Measurements from ENCODE around the gene TEFM. TPM values are rescaled to one million over a fixed set of nuclear protein-coding genes. Genes with fewer than 3 reads are reported as not detected.
"Not testable (repeated sequence)": the region's sequence is repeated elsewhere in the genome, so short reads cannot be mapped to it uniquely, and the experiment has no call there.

Gene TEFM
- polyA plus RNA-seq, 1 of the 3 experiments (the other 2 are of a cell fraction): 4.4 TPM

- Histone ChIP-seq H3K9me2 (no peaks in the 10 kb centered on the region), H2AFZ (ENCODE audit: low read depth) (no peak overlapping the region), H3K9me3 (no peaks in the 10 kb centered on the region), H3K4me3 (ENCODE audit: low read depth in 2 of 2, low read length in 1 of 2) (no peak overlapping the region), H4K20me1 (ENCODE audit: insufficient read depth) (no peaks in the 10 kb centered on the region), H3K79me2 (ENCODE audit: insufficient read depth) (no peaks in the 10 kb centered on the region), H3F3A (replicated peaks; ENCODE audit: insufficient read depth) (no peaks in the 10 kb centered on the region), H3K4me1 (ENCODE audit: control insufficient read depth in 1 of 2, insufficient read depth in 2 of 2, low read depth in 1 of 2, low read length in 1 of 2) (no peaks in the 10 kb centered on the region), H3K4me2 (no peak overlapping the region), H3K36me3 (replicated peaks in 1 of 2; ENCODE audit: control insufficient read depth in 1 of 2, insufficient read depth in 2 of 2, low read length in 1 of 2) (no peaks in the 10 kb centered on the region), H3K27ac (ENCODE audit: low read depth in 2 of 2, low read length in 1 of 2) (no peak overlapping the region), H3K9ac (no peak overlapping the region), H3K27me3 (ENCODE audit: insufficient read depth) (no peaks in the 10 kb centered on the region)
- POLR2A ChIA-PET: interaction anchor here (2.0 kb wide), 1 partner anchor 7 kb away, joined by 4 read pairs; the partner anchor contains the start of gene TEFM
- CTCF ChIA-PET: no interaction called here
- TF ChIP-seq PBX3 (IDR thresholded peaks at IDR 0.05) (no peak), FOXJ3 (CRISPR knock-in tag; IDR thresholded peaks at IDR 0.05) (no peak), FOSL2 (IDR thresholded peaks at IDR 0.05; ENCODE audit: borderline replicate concordance, low read depth) (no peak), MEF2A (IDR thresholded peaks at IDR 0.05; ENCODE audit: borderline replicate concordance, low read depth) (no peak), GABPA (IDR thresholded peaks at IDR 0.05; ENCODE audit: low read depth) (no peak), ZBTB33 (IDR thresholded peaks at IDR 0.05; ENCODE audit: borderline replicate concordance, low read depth) (no peak), JUND (IDR thresholded peaks at IDR 0.05) (no peak), MXI1 (IDR thresholded peaks at IDR 0.05; ENCODE audit: low read depth, low read length) (no peak), RAD21 (IDR thresholded peaks at IDR 0.05; ENCODE audit: low read length) (no peak), CHD2 (IDR thresholded peaks at IDR 0.05; ENCODE audit: low read length, partially characterized antibody) (no peak), SMC3 (IDR thresholded peaks at IDR 0.05; ENCODE audit: low read depth, low read length) (no peak), USF1 (IDR thresholded peaks at IDR 0.05; ENCODE audit: borderline replicate concordance, low read depth) (no peak)
- no peak for DNase-seq
These were observed 7.9 kb upstream of the TEFM start for GRCh38 chr17:30913955-30914354.

- H3K4me2 ChIP-seq; DNase-seq; POLR2A ChIA-PET; H2AFZ ChIP-seq (ENCODE audit: low read depth); H3F3A ChIP-seq (replicated peaks; ENCODE audit: insufficient read depth); H3K4me3 ChIP-seq (ENCODE audit: low read depth in 2 of 2, low read length in 1 of 2); H3K27me3 ChIP-seq (ENCODE audit: insufficient read depth); H3K4me1 ChIP-seq (ENCODE audit: control insufficient read depth in 1 of 2, insufficient read depth in 2 of 2, low read depth in 1 of 2, low read length in 1 of 2); H3K9me3 ChIP-seq; H4K20me1 ChIP-seq (ENCODE audit: insufficient read depth); H3K27ac ChIP-seq (ENCODE audit: low read depth in 2 of 2, low read length in 1 of 2); H3K9me2 ChIP-seq; H3K9ac ChIP-seq; CTCF ChIA-PET; H3K36me3 ChIP-seq (replicated peaks in 1 of 2; ENCODE audit: control insufficient read depth in 1 of 2, insufficient read depth in 2 of 2, low read length in 1 of 2): not testable (repeated sequence)
- H3K79me2 ChIP-seq (ENCODE audit: insufficient read depth): peaks cover 17% of the 10 kb centered on the region
- WGBS (ENCODE audit: low lambda C conversion rate): 89% methylated on average over 7 of the region's 7 CpGs
These were observed 4.1 kb upstream of the TEFM start for GRCh38 chr17:30910151-30910550.

Measured in SK-N-SH (cell line).